Measurements from ENCODE around the gene TSPAN6. TPM values are rescaled to one million over a fixed set of nuclear protein-coding genes. Genes with fewer than 3 reads are reported as not detected.
A peak's percentile ranks its signal among the peaks of the same experiment; 100 is the strongest.

TSPAN6 gene
- total RNA-seq, 1 experiment from 2014 or later, result 47.4 TPM

DNA sequence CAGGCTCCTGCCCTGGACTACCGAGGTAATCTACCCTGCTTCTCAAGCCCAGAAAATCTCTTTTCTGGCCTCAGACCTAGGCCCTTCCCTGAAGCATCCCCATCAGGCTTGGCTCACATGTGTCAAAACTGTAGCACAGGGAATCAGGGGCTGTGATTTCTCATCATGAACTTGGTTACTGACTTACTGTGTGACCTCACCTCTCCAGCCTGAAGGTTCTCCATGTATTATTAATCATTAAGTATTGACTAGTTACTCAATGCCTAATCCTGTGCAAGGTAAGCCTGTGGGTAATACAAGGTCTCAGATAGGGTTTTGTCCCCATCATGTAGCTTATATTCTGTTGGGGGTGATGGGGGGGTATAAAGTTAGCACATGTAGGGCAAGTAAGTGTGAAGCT is 14.2 kb upstream of the TSPAN6 start:
- Histone ChIP-seq H3K9me2 (replicated peaks; ENCODE audit: low read length) (no peaks in the 10 kb centered on the region), H4K20me1 (ENCODE audit: low read length) (no peaks in the 10 kb centered on the region), H3F3A (ENCODE audit: low read length, unreplicated experiment) (peaks cover 7% of the 10 kb centered on the region), H3K27me3 (ENCODE audit: low read length) (no peaks in the 10 kb centered on the region), H2AFZ (ENCODE audit: low read length) (no peak overlapping the region), H3K27ac (ENCODE audit: low read length) (no peak overlapping the region), H3K9me3 (ENCODE audit: low read length) (no peaks in the 10 kb centered on the region), H3K4me3 (ENCODE audit: low read length) (no peak overlapping the region), H3K4me2 (ENCODE audit: low read length) (no peak overlapping the region), H3K79me2 (ENCODE audit: low read length) (0 out of 2 replicates have a peak, but pooled peaks cover 5% of the 10 kb centered on the region), H3K4me1 (ENCODE audit: insufficient read depth, low read length) (peaks cover 49% of the 10 kb centered on the region), H3K36me3 (ENCODE audit: low read depth, low read length) (no peaks in the 10 kb centered on the region), H3K9ac (ENCODE audit: low read length) (no peak overlapping the region)
- BruUV-seq (replicated peaks), result no TSS peak
- CTCF ChIA-PET, result no interaction called here
- DNase-seq, result no peak
- TF ChIP-seq, protein P1, sequence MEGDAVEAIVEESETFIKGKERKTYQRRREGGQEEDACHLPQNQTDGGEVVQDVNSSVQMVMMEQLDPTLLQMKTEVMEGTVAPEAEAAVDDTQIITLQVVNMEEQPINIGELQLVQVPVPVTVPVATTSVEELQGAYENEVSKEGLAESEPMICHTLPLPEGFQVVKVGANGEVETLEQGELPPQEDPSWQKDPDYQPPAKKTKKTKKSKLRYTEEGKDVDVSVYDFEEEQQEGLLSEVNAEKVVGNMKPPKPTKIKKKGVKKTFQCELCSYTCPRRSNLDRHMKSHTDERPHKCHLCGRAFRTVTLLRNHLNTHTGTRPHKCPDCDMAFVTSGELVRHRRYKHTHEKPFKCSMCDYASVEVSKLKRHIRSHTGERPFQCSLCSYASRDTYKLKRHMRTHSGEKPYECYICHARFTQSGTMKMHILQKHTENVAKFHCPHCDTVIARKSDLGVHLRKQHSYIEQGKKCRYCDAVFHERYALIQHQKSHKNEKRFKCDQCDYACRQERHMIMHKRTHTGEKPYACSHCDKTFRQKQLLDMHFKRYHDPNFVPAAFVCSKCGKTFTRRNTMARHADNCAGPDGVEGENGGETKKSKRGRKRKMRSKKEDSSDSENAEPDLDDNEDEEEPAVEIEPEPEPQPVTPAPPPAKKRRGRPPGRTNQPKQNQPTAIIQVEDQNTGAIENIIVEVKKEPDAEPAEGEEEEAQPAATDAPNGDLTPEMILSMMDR (conservative IDR thresholded peaks at IDR 0.05; ENCODE audit: low read depth, low read length), result no peak
- no peak for TF ChIP-seq EZH2 (IDR thresholded peaks at IDR 0.05; ENCODE audit: low read length, unreplicated experiment)
- no peak for TF ChIP-seq EZH2phosphoT487 (IDR thresholded peaks at IDR 0.05; ENCODE audit: borderline replicate concordance, low read length)
- intact Hi-C loops (cut with micrococcal nuclease), result no loop called here
- POLR2A ChIA-PET (ENCODE audit: unreplicated experiment), result no interaction called here
- no peak for ATAC-seq

DNA sequence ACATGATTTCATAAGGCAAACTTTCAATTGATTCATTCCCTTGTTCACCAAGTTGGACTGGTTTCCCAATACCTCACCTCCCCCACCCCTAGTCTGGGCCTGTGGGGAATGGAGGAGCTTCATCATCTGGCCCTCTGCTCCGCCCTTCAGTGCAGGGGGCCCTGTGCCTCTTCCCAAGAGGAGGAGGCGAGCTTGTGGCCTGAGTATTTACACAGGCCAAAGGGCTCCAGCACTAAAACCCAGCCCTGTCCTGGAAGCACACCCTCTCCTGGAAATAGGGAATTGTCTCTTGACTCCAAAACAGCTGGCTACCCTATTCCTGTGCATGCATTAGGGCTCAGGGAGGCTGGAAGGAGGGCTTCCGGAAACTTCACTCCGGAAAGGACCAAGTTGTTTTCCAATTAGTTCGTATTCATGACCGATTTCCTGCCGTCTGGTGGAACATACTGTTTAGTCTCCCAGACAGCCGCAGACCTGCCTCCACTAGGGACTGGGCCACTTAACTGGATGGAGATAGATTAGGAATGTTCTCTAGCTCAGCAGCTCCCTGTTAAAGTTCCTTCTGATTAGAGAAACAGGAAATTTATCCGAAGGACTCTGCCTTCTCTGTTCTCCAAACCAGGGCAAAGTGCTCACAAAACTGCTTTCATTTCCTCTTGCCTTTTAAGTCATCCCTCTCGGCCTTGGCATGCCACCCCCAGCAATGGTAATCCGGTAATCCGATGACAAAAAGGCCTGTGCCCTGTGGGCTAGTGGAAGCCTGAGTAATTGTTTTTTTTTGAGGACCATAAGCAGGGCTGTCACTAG is 13.1 kb upstream of the TSPAN6 start:
- POLR2A ChIA-PET (ENCODE audit: unreplicated experiment), result no interaction called here
- no peaks in the 10 kb centered on the region for H3K9me3 ChIP-seq (ENCODE audit: low read length)
- H3K4me1 ChIP-seq (ENCODE audit: insufficient read depth, low read length), result peaks cover 60% of the 10 kb centered on the region
- peak overlapping the region; percentile 54 for H3K4me3 ChIP-seq (ENCODE audit: low read length)
- H3F3A ChIP-seq (ENCODE audit: low read length, unreplicated experiment), result peaks cover 7% of the 10 kb centered on the region
- H2AFZ ChIP-seq (ENCODE audit: low read length), result peak overlapping the region; percentile 74
- no TSS peak for BruUV-seq (replicated peaks)
- peak overlapping the region; percentile 99 for H3K27ac ChIP-seq (ENCODE audit: low read length)
- CTCF ChIA-PET, result no interaction called here
- DNase-seq, result peak; percentile 87
- H3K27me3 ChIP-seq (ENCODE audit: low read length), result no peaks in the 10 kb centered on the region
- H3K4me2 ChIP-seq (ENCODE audit: low read length), result peak overlapping the region; percentile 88
- TF ChIP-seq, protein P1 (conservative IDR thresholded peaks at IDR 0.05; ENCODE audit: low read depth, low read length), result no peak
- H4K20me1 ChIP-seq (ENCODE audit: low read length), result no peaks in the 10 kb centered on the region
- intact Hi-C loops (cut with micrococcal nuclease), result no loop called here
- peak; percentile 62 for ATAC-seq
- no peaks in the 10 kb centered on the region for H3K9me2 ChIP-seq (replicated peaks; ENCODE audit: low read length)
- peak overlapping the region; percentile 69 for H3K9ac ChIP-seq (ENCODE audit: low read length)
- H3K79me2 ChIP-seq (ENCODE audit: low read length), result 0 out of 2 replicates have a peak, but pooled peaks cover 5% of the 10 kb centered on the region
- H3K36me3 ChIP-seq (ENCODE audit: low read depth, low read length), result no peaks in the 10 kb centered on the region

All from PC-3 (cell line).